HG02870 (cell line): ENCODE results near the gene KRTAP2-1.
"Not testable (repeated sequence)": the region's sequence is repeated elsewhere in the genome, so short reads cannot be mapped to it uniquely, and the experiment has no call there.

Experiments
- ATAC-seq: cut with Tn5 transposase; IDR thresholded peaks from one replicate; pipeline ENCODE4 v1.9.1; 2021; ENCODE audit warnings: mild to moderate bottlenecking, moderate library complexity; ENCODE audit not compliant: unreplicated experiment

The KRTAP2-1 gene, protein sequence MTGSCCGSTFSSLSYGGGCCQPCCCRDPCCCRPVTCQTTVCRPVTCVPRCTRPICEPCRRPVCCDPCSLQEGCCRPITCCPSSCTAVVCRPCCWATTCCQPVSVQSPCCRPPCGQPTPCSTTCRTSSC

DNA sequence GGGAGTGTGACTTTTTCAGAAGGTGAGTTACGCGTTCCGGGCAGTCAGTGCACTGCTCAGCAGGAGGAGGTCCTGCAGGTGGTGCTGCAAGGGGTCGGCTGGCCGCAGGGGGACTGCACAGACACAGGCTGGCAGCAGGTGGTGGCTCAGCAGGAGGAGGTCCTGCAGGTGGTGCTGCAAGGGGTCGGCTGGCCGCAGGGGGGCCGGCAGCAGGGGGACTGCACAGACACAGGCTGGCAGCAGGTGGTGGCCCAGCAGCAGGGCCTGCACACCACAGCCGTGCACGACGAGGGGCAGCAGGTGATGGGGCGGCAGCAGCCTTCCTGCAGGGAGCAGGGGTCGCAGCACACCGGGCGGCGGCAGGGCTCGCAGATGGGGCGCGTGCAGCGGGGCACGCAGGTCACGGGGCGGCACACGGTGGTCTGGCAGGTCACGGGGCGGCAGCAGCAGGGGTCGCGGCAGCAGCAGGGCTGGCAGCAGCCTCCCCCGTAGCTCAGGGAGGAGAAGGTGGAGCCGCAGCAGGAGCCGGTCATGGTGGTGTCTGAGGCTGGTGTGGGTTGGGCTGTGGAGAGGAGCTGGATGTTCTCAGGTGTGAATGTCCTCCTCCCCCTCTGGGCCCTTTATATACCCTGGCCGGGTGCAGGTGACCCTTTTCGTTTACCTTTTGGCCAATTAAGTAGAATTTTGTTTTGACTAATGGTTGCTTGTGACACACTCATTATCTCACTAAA is at the start of gene KRTAP2-1:
KRTAP2-1 (minus strand) TSS at position 582 of the 731 bp plus-strand sequence; CDS start at position 533, 49 bp downstream.
- not testable (repeated sequence) for ATAC-seq

DNA sequence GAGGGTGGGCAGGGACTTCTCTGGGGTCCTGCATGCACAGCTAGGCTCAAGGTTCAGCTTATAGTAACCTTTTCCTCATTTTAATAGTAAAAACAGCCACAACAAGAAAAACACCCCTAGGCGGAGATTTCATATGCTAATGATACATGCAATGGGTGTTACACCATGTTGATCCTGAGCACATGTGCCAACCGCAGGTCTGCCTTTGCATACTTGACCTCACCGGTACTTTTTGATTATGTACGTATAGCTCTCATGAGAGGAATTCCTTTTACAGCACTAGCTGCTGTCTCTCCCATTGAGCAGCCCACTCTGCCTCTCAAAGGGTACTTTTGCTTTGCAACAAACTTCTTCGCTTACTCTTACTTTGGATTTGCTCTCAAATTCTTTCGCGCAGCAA is 48.9 kb upstream of the KRTAP2-1 start:
- ATAC-seq = no peak

DNA sequence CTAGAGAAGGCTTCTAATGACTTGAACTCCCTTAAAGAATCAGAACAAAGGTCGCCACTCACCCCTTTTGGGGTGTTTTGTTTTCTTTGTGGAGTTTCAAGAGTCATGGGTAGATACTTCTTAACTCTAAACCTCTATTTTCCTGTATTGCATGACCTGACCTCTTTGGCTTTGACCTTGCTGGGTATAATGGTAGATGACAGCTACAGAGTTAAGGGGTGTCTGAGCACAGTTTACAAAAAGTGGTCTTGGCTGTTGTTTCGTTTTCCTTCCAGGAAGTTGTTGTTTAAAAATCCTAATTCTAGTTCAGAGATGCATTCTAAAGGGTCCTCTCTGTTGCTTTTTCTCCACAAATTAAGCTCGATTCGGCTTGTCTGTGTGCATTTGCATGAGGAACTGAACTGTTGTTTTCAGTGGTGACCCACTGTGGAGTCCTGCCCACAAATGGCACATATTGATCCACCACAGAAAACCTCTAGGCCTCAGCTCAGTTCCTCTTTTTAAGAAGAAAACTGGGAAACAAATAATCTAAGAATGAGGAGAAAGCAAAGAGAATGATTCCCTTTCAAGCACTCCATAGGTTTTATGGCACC is 41.7 kb upstream of the KRTAP2-1 start:
- ATAC-seq = not testable (repeated sequence)

DNA sequence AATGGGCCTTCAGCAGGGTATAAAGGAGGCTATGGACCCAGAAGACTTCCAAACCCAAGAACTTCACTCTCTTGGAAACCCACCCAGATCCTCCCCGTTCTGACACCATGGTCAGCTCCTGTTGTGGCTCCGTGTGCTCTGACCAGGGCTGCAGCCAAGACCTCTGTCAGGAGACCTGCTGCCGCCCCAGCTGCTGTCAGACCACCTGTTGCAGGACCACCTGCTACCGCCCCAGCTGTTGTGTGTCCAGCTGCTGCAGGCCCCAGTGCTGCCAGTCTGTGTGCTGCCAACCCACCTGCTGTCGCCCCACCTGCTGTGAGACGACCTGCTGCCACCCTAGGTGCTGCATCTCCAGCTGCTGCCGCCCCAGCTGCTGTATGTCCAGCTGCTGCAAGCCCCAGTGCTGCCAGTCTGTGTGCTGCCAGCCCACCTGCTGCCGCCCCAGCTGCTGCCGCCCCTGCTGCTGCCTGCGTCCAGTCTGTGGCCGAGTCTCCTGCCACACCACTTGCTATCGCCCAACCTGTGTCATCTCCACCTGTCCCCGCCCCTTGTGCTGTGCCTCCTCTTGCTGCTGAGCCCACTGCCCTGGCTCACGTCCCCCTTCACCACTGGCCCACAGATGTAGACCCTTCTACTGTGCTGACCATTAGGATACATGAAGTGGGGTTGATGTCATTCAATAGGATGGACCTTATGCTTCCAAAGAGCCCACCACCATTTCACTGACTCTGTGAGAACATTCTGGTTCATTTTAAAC is 37.2 kb upstream of the KRTAP2-1 start, which contains the start of gene KRTAP4-7:
KRTAP4-7 (plus strand) TSS at position 51 of the 757 bp plus-strand sequence; CDS start at position 108, 57 bp downstream.
- not testable (repeated sequence) for ATAC-seq

DNA sequence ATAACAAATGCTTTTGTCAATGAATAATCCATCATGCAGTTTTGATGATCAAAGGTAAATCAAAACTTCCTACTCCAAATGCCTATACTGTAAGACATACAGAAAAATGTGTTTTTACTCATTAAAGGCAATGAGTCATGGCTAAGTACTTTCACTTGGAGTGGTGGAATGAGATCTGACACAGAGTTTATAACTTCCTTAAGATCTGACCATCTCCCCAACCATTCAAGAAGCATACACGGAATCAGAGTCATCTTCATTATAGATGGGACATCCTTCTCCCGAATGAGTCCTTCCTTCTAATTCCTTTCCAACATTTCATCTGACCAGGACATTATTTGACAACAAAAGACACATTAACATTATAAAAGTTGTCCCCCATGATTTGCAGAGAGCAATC is 36.3 kb upstream of the KRTAP2-1 start:
- not testable (repeated sequence) for ATAC-seq

DNA sequence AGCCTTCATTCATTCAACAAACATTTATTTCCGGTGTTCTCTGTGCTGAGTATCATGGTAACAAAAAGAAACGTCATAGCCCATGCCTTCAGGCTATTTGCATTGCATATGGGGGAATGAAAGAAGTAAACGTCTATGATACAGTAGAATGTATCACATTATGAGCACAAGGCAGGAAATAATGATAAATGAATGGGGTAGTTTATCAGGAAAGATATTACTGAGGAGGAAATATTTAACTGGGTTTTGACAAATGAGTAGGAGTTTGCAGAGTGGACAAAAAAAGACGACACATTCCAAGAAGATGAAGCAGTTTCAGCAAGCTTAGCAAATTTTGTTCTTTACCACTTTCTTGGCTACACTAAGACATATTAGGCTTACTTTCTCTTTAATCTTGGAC is 35.5 kb upstream of the KRTAP2-1 start:
- ATAC-seq = no peak

DNA sequence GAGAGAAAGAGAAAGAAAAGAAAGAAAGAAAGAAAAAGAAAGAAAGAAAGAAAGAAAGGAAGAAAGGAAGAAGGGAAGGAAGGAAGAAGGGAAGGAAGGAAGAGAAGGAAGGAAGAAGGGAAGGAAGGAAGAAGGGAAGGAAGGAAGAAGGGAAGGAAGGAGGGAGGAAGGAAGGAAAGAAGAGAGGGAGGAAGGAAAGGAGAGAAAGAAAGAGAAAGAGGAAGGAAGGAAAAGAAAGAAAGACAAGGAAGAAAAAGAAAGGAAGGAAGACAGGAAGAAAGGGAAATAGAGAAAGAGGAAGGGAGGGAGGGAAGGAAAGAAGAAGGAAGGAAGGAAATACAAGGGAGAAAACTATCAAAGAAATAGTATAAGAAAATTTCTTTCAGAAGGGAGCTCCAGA is 29.7 kb upstream of the KRTAP2-1 start:
- no peak for ATAC-seq

DNA sequence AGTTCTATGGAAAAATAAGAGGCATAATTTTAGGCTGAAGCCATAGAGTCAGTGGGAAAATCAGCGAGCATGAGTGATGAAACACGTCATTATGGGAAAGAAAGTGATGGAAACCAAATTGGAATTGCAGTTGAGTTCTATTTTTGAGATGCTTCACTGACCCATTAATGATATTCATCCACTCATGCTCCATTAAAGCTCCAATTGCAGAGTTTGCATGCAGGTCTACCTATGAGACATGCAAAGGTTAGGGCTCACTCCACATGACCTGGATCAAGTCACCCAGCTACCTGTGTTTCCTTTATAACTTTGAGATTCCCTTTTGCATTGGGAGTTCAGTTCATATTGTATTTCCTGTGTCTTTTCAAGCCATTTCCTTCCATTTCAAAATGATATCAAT is 26.6 kb upstream of the KRTAP2-1 start:
- ATAC-seq = no peak

DNA sequence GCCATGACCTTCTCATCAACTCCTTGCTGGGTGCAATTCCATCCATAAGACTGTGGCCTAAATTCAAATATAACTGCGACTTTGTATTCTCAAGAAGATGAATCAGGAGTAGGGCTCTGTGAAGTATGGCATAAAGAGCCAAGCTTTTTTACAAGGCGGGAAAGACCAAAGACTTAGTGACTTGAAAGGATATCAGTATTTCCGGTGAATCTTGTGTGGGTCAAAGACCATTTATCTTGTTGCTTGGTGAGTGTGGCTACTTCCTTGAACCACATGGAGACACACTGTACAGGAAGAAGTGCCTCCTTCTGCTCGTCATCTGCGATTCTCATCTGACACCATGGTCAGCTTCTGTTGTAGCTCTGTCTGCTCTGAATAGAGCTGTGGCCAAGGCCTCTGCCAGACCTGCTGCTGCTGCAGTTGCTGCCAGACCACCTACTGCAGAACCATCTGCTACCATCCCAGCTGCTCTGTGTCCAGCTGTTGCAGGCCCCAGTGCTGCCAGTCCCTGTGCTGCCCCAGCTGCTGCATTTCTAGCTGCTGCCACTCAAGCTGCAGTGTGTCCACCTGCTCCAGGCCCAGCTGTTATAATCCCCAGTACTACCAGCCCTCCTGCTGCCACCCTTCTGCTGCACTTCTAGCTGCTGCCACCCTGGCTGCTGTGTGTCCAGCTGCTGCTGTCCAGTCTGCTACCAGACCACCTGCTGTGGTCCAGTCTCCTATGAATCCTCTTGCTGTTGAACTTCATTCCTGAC is 24.7 kb upstream of the KRTAP2-1 start:
- ATAC-seq = no peak

DNA sequence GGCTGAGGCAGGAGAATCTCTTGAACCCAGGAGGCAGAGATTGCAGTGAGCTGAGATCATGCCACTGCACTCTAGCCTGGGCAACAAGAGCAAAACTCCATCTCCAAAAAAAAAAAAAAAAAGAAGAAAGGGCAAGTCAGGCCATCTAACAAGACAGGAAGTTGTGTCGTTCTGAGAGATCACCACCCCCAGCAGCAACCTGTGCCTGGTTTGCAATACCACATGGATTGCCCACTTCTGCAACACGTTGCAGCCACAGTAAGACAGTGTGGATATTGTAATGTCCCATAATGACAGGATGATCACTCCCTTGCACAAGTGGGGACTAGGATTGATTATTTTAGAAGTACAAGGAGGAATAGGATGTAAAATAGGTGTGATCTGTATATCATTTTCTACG is 21.9 kb upstream of the KRTAP2-1 start:
- no peak for ATAC-seq

DNA sequence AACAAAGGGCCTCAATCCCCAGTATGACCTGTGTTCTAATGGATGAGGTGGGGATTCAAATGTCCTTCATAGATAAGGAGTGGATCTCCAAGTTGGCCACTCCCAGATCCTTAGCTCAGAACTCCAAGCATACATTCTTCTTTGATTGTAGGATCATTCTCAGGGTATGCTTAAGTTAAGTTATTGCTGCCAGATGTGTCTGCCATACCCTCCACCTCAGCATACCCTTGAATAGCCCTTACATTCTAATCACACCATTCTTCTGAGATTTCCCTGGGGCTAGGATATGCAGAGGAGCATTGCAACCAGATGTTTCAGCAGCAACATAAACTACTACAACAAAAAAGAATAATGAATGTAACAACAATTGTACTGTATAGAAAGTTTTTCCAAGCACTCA is 20.2 kb upstream of the KRTAP2-1 start:
- no peak for ATAC-seq

DNA sequence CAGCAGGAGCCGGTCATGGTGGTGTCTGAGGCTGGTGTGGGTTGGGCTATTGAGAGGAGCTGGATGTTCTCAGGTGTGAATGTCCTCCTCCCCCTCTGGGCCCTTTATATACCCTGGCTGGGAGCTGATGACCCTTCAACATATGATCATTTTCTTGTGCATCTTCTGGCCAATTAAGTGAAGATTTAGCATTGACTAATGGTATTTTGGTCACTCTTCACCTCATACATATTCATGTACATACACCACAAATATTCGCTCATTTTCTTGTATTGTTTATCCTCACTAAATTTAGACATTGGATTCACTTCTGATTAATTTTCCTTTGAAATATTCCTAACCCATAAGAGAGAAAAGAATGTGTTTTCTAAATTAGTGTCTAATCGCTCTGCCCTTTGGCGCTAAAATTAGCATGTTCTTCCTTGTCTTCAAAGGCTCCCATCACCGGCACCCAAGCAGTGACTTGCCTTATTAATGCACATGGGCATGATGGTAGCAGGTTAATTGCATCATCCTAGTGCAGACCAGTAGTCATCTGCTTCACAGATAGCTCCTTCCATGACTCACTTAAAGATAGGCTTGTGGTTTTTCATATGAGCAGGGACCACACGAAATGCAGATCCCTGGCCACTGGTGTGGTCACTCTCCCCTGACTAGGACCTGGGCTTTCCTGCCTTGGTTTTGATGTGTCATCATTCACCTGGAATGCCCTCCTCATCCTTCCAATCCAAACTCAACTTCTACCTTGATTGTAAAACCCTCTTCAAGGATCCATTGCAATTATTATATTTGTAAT is 18.9 kb upstream of the KRTAP2-1 start, which contains the start of gene KRTAP2-4:
KRTAP2-4 (minus strand) TSS at position 51 of the 796 bp plus-strand sequence; CDS start at position 17, 34 bp downstream.
- no peak for ATAC-seq

DNA sequence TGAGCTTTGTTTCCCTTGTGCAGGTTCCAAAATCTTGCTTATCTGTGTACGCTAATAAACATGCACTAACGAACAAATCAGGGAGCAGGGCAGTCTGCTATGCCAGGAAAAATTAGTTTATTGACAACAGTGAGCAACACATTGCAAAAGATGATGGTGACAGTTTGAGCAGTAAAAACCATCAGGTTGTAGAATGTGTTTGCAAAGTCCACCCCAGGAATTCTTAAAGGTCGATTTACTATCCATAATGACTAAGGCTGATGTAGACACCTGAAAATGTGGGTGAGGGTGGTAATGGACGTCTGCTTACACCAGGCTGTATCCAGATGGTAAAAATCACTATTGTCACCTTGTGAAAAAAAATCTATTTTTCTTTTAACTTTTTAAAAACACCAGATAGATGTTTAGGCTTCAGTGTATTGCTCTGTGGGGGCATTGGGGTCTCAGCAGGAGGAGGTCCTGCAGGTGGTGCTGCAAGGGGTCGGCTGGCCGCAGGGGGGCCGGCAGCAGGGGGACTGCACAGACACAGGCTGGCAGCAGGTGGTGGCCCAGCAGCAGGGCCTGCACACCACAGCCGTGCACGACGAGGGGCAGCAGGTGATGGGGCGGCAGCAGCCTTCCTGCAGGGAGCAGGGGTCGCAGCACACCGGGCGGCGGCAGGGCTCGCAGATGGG is 18.0 kb upstream of the KRTAP2-1 start:
- not testable (repeated sequence) for ATAC-seq

DNA sequence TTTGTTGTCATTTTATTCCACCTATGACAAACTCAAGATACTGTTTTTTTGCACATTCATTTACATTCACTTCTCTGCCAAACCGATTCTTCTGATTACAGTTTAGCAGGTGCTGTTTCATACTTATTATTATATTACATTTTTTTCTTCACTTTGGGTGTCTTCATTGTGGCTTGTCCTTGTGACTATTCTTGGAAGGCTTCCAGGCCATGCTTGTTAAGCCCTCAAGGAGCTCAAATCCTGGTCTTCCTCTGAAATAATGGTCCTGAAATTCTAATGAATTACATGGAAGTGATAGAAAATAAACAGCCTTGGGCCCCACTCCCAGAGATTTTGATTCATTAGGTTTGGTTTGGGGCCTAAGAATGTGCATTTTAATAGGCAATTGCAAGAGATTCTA is 17.2 kb upstream of the KRTAP2-1 start:
- no peak for ATAC-seq

DNA sequence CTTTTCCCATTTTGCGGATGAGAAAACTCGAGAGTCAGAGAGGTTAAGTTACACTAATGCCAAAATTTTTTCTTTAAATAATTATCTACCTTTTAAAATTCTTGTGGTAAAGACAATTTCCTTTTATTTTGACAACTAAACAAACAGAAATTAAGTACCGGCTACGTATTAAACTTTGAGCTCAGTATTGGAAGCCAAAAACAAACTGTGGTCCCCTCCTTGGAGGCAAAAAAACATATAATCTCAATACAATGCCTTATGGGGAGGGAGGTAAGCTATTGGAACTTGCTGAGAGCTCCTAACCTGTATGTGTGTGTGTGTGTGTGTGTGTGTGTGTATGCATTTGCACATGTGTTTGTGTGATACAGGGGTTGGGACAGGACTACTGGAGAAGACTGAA is 16.3 kb upstream of the KRTAP2-1 start:
- no peak for ATAC-seq

DNA sequence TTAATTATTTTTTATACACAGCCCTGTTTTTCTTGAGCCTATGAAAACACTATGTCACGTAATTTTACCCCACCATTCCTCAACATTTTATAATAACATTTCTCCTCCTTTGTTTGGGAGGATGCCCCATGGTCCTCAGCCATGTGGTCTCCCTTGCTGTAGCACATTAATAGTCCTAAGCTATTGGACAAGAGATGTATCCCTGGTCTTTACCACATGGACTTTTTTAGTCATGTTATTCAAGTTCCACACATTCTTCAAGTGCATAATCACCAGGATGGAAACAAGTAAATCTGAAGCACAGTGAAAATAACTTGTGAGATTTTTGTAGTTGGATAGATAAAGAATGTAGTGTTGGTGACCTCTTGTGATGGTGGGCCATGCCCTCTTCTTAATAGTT is 14.8 kb upstream of the KRTAP2-1 start:
- ATAC-seq = no peak

DNA sequence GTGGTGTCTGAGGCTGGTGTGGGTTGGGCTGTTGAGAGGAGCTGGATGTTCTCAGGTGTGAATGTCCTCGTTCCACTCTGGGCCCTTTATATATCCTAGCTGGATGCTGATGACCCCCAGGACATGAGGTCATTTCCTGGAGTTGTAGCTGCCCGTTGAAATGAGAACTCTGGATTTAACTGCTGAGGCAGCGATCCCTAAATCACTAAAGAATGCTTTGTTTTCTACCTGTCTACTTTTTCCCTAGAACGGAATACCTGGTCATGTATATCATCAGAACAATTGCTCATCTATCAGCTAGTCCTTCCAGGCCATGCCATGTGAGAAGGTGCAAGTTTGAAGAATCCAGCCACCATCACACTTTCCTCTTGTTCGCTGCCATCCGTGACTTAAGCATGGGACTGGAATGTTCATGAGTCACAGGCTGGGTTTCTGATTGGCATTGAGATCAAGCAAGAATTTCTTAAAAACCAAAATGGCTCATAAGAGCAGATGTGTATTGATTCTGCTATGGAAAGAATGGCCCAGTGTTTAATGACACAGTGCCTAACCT is 13.0 kb upstream of the KRTAP2-1 start, which contains the start of gene KRTAP2-3:
KRTAP2-3 (minus strand) TSS at position 63 of the 553 bp plus-strand sequence. CDS start 64 bp downstream, outside the sequence.
- no peak for ATAC-seq

DNA sequence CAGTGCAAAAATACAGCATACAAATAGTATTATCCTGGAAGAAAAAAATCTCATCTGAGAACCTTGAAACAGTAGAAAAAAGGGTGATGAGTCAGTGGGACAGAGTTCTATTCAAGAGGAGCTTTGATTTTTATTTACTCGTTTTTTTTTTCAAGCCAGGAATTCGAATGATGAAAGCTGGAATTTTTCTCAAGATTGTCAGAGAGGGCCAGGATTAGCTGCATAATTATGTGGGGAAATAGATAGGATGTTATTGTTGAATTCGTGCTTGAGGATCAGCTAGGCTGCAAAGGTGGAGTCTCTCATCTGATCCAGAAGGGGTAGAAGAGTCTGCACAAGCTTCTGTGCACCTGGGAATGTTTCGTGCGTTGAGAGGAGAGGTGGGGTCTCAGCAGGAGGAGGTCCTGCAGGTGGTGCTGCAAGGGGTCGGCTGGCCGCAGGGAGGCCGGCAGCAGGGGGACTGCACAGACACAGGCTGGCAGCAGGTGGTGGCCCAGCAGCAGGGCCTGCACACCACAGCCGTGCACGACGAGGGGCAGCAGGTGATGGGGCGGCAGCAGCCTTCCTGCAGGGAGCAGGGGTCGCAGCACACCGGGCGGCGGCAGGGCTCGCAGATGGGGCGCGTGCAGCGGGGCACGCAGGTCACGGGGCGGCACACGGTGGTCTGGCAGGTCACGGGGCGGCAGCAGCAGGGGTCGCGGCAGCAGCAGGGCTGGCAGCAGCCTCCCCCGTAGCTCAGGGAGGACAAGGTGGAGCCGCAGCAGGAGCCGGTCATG is 12.3 kb upstream of the KRTAP2-1 start:
- ATAC-seq = not testable (repeated sequence)
